Bronchial epithelial cell (primary cell): Measurements from ENCODE around the gene RCL1. TPM values are rescaled to one million over a fixed set of nuclear protein-coding genes. Genes with fewer than 3 reads are reported as not detected.
A peak's percentile ranks its signal among the peaks of the same experiment; 100 is the strongest.

ENCODE experiments used
- DNase-seq: peaks from one replicate; pipeline ENCODE4 v3.0.0-alpha.2; 2010; ENCODE audit warnings: low read depth
- FAIRE-seq: peaks from 2 replicates; lab custom pipeline; 2011; peaks lifted over from hg19 to GRCh38; lab: Jason Lieb, UNC
- H3K27me3 ChIP-seq: 2 replicates; pipeline ENCODE4 v1.5.1; 2011; ENCODE audit warnings: low read length; ENCODE audit not compliant: control insufficient read depth, insufficient read depth
- H3K36me3 ChIP-seq: 2 replicates; pipeline ENCODE4 v1.5.1; 2011; ENCODE audit warnings: low read length; ENCODE audit not compliant: control insufficient read depth, insufficient read depth
- H3K4me3 ChIP-seq: 2 replicates; pipeline ENCODE4 v1.5.1; 2011; ENCODE audit warnings: mild to moderate bottlenecking, low read depth, low read length, control low read depth
- CTCF ChIP-seq: IDR thresholded peaks from 2 replicates; pipeline ENCODE4 v1.5.1; 2011; ENCODE audit warnings: mild to moderate bottlenecking, moderate library complexity, low read length, control low read depth, inconsistent platforms; ENCODE audit not compliant: insufficient read depth, severe bottlenecking
- total RNA-seq: library from RNA; depleted of rRNA; stranded (reverse); fragments of >200 nt; gene quantifications from 2 replicates; pipeline ENCODE4 v1.2.1, GENCODE V29; 2014

The RCL1 gene
- total RNA-seq, 1 donor from 2014 or later, result 21.9 TPM

DNA sequence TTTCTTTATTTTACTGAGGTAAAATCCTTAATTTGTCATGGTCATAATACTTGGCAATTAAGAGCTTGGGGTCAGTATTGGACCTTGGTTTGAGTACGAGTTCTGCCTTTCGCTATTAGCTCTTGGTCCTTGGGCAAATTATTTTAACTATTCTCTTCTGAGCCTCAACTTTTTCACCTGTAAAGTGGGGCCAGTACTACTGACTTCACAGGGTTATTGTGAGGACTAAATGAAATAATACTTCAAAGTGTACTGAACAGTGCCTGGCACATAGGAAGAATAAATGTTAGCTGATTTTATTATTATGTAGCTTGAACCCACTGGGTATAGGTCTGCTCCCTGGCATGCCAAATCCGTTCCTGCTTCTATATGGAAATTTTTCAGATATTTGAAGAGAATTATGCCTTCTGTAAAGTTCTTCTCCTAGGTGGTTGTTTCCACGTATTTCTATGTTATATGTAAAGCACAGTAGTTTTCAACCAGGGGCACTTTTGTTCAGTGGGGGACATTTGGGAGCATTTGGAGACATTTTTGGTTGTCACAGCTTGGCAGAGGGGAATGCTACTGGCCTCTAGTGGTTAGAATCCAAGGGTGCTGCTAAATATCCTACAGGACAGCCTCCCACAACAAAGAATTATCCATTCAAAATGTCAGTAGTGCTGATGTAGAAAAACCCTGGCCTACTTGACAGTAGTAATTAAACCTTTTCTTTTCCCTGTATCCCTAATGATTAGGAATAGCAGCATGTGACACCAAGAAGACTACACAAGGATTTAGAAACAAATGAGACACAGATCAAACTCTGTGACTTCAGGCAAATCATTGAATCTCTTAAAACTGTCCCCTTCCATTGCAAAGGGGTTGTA, 4.5 kb downstream of the RCL1 start:
- no peaks in the 10 kb centered on the region for H3K36me3 ChIP-seq
- no peaks in the 10 kb centered on the region for H3K27me3 ChIP-seq
- FAIRE-seq (no peak), DNase-seq (peak; percentile 57)
- H3K4me3 ChIP-seq, result no peak overlapping the region
- TF ChIP-seq CTCF, result peak; percentile 81

GRCh38 chr9:4797854-4798150, 5.1 kb downstream of the RCL1 start:
- H3K4me3 ChIP-seq, result no peak overlapping the region
- no peak for TF ChIP-seq CTCF
- FAIRE-seq, result no peak
- H3K27me3 ChIP-seq, result no peaks in the 10 kb centered on the region
- DNase-seq, result no peak
- H3K36me3 ChIP-seq, result no peaks in the 10 kb centered on the region

GRCh38 chr9:4798281-4799032, 5.7 kb downstream of the RCL1 start:
- no peak for TF ChIP-seq CTCF
- Histone ChIP-seq H3K27me3 (no peaks in the 10 kb centered on the region), H3K36me3 (no peaks in the 10 kb centered on the region), H3K4me3 (no peak overlapping the region)
- FAIRE-seq (no peak), DNase-seq (no peak)

- FAIRE-seq (no peak), DNase-seq (no peak)
- Histone ChIP-seq H3K27me3 (no peaks in the 10 kb centered on the region), H3K4me3 (no peak overlapping the region), H3K36me3 (no peaks in the 10 kb centered on the region)
- TF ChIP-seq CTCF, result no peak
These were observed 6.3 kb downstream of the RCL1 start for GRCh38 chr9:4799033-4799430.

DNA sequence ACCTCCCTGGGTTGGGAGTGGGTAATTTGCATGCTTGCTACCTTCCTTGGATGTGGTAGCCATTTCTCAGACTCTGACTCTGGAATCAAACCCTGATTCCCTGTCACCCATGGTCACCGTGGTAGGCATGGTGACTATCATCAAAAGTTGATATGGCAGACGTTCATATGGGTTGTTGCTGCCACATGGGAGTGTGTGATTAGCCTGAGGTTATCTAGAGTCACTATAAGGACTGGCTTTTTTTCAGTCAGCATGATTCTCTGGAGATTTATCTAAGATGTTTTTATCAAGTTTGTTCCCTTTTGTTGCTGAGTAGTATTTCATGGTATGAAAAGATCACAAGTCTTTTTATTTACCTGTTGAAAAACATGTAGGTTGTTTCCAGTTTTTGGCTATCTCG, 7.0 kb downstream of the RCL1 start:
- DNase-seq (no peak), FAIRE-seq (no peak)
- TF ChIP-seq CTCF, result no peak
- Histone ChIP-seq H3K27me3 (no peaks in the 10 kb centered on the region), H3K36me3 (peaks cover 3% of the 10 kb centered on the region), H3K4me3 (no peak overlapping the region)
